MM.1S (cell line): Measurements from ENCODE around the gene SLAMF8.

ENCODE experiments used
- EZH2 ChIP-seq: fragments of 300-600 bp; sonication (generic); optimal IDR thresholded peaks from 2 replicates; pipeline ENCODE3; 2017; ENCODE audit warnings: low read depth, mild to moderate bottlenecking, antibody characterized with exemption, low read length, mixed read lengths
- EZH2phosphoT487 ChIP-seq: fragments of 300-600 bp; sonication (generic); IDR thresholded peaks from 2 replicates; pipeline ENCODE4 v1.6.1; 2018; ENCODE audit warnings: antibody characterized with exemption, low read length
- TF ChIP-seq, protein P1 (sequence below): fragments of 300-600 bp; sonication (generic); IDR thresholded peaks from 2 replicates; pipeline ENCODE4 v1.5.1; 2016; ENCODE audit warnings: antibody characterized with exemption, low read length, mixed read lengths

DNA sequence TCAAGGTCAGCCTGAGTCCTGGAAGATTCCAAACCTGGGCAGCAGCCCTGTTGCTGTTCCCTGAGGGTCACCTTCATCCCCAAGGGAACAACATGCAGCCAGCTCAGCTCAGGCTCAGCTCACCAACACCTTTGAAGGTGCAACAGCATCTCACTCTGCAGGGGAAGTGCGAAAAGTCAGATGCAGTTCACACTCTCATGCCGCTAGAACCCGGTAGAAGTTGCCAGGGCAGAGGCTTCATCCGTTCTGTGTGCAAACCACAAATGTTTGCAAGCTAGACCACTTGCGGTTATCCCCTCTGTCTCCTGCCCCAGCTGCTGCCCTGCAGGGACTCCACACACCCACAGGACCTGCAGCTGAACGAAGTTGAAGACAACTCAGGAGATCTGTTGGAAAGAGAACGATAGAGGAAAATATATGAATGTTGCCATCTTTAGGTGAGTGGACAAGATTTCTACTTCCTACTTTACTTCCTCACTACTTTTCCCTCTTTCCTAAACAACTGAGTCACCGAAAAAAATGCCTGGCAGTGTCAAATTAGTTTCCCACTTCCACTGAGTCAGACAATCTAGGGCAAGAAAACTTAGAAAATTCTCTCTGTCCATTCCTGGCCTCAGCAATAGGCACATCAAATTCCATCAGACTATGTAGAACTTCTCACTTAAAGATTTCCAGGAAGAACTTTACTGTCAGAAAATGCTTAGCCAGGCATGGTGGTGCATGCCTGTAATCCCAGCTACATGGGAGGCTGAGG lies 26.3 kb upstream of the SLAMF8 start:
- TF ChIP-seq, protein P1, sequence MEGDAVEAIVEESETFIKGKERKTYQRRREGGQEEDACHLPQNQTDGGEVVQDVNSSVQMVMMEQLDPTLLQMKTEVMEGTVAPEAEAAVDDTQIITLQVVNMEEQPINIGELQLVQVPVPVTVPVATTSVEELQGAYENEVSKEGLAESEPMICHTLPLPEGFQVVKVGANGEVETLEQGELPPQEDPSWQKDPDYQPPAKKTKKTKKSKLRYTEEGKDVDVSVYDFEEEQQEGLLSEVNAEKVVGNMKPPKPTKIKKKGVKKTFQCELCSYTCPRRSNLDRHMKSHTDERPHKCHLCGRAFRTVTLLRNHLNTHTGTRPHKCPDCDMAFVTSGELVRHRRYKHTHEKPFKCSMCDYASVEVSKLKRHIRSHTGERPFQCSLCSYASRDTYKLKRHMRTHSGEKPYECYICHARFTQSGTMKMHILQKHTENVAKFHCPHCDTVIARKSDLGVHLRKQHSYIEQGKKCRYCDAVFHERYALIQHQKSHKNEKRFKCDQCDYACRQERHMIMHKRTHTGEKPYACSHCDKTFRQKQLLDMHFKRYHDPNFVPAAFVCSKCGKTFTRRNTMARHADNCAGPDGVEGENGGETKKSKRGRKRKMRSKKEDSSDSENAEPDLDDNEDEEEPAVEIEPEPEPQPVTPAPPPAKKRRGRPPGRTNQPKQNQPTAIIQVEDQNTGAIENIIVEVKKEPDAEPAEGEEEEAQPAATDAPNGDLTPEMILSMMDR = no peak
- no peak for TF ChIP-seq EZH2
- TF ChIP-seq EZH2phosphoT487 = no peak
